SKM-1 treated with dmso at 0.1 percent for 144 hours (cell line): ENCODE measurements around the gene PPARGC1A.
A peak's percentile ranks its signal among the peaks of the same experiment; 100 is the strongest.

ENCODE experiments used
- DNase-seq: peaks from one replicate; lab custom pipeline; 2025; ENCODE audit not compliant: unreplicated experiment; lab: John Stamatoyannopoulos, UW

PPARGC1A gene

DNA sequence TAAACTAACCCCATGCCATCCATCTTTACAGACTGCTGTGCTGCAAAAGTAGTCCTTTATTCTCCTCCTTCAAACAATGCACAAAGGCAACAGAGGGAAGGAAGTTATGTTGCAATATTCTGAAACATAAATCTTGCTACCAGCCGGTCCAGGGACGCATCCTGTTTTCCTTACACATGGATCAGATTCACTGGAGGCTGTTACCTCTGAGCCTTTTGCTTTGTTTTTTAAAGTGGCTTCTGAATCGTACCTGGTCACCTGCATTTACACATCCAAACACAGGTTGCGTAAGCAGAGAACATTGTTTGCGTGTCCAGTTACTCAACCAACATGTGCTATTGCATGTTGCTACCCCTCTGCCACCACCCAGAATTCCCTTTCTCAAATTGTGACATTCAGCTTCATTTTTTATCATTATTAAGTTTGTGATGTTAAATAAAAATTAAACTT is 8.8 kb downstream of the PPARGC1A start:
- DNase-seq, result peak; percentile 34

DNA sequence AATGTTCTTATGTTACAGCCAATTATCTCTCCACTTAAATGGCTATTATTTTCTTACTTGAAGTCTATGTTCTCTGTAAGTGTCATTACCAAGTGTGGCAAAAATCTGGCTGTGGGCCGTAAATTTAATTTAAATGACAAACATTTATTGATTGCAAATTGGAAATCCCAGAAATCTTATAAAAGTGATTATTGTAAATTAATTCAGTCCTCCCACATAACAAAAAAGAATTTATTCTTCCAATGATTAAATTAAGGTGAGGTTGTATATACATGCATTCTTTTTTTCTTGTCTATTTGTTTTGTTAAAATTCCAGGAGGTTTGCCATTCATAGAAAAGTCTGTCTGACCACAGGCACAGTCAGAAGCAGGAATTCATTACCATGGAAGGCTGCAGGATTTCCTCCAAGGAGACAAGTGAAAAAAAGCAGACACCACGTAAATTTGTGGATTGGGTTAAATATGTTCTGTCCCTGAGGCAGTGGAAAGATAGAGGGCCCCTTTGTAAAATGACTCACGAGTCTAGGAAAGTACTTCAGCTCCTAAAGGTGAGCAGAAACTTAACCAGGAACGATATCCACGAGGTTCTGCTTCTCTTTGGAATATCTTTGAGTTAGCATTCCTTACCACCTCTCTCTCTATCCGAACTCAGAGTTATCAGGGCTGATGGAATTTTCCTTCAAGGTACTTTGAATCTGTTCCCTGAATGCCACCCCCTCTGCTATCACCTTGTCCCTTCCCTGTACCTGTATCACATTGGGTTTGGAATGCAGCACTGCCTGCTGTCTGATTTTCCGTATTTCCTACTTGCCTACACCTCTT is 10.7 kb downstream of the PPARGC1A start:
- DNase-seq, result no peak

DNA sequence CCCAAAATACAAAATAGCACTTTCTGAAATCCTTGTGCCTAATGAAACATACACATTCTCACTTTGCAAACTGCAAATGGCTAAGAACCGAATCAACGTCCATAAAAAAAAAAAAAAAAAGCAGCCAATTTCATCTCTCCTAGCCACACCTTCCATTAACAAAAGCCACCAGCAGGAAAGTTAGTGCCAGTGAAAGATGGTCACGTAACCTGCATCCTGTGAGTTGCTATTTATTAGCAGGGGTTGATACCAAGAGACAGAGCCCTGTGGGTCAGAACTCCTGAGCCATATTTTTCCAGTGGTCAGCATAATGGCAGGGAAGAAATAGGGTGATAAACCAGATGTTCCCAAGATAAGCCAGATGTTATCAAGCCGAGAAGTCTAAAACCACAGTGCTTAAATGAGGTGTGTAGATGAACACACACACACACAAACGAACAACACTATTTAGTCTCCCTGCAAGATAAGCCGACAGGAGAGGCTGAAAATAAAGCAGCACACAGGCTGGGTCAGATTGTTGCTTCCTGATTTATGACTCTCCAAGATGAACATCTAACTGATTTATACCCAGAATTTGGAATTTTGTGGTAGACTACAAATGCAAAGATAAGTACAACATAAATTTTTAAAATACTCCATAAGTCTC is 11.5 kb downstream of the PPARGC1A start:
- no peak for DNase-seq

DNA sequence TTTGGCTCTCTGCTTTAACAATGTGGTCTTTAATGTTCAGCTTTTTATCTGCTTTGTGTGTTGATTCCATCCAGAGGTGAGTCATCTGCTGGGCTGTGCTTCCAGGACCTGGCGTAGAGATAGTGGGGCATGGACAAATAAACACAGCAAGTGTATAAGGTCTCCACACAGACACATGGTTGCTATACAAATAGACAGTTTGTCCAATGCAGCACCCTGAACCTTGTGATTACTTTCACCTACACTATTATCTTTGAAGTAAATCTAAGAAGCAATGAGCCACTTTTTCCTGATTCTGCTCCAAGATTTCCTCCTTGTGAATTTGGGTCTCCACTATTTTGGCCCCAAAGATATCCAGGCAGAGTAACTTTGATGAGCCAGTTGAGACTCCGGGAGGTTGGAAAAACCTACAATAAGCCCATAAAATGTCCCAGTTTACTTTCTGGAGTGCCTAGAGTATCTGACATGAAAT is 12.1 kb downstream of the PPARGC1A start:
- DNase-seq, result no peak

DNA sequence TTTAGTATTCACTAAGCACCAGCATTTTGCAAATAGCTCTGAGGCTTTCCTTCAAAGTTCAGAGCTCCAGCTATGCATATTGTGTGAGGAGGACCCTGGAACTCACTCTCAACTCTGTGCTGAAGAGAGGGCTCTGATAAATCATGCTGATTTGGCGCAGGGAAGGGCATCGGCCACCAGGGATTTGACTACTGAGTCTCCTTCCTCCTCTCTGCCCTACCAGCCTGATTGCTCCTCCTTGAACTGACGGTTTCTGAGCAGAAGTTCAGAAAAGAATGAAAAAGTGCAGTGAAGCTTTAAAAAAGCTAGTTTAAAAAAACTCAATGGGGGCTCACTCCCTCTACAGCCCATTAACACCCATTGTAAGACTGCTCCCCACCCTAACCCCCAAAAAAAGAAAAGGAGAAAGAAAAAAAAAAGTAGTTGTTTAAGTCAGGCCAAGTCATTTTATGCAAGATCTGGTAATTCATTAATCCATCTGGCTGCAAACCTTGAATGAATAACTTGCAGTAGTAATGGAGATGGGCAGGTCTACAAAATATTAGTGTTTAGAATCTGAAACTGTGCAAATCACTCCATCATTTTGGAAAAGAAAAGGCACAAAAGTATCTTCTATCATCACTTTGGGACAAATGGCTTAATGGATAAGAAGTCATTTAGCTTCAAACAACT is 13.3 kb downstream of the PPARGC1A start:
- no peak for DNase-seq

DNA sequence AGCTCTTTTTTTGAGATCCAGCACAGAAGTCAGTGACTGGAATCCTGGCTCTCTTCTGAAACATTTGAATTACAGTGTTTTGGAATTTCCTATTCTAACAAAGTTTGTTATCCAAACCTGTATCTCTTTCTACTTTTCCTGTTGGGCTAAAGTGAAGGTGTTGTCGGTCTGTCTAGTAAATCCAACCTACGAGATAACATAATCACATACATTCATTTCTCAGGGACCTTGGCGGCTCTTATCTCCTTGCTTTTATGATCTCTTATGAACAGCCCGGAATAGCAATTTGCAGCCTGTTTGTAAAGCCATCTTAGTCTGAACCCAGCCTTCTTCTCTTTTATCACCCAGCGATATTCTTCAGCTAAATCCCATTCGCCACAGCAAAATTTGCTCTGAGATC is 14.5 kb downstream of the PPARGC1A start:
- DNase-seq, result no peak

DNA sequence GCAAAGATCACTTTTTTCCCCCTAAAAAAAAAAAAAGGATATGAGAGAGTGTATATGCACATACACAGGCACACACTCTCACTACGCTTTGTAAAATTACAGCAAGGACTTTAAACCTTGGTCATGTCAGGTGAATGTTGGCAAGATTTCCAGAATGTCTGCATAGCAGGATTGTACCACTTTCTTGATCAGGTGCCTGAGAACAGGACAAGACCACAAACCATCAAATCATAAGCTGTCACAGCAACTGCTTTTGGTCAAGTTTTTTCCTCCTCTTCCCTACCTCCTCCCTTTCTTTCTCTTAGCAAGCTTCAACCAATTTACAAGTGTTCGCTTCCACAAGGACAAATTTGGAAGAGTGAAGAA is 15.3 kb downstream of the PPARGC1A start:
- DNase-seq, result no peak

DNA sequence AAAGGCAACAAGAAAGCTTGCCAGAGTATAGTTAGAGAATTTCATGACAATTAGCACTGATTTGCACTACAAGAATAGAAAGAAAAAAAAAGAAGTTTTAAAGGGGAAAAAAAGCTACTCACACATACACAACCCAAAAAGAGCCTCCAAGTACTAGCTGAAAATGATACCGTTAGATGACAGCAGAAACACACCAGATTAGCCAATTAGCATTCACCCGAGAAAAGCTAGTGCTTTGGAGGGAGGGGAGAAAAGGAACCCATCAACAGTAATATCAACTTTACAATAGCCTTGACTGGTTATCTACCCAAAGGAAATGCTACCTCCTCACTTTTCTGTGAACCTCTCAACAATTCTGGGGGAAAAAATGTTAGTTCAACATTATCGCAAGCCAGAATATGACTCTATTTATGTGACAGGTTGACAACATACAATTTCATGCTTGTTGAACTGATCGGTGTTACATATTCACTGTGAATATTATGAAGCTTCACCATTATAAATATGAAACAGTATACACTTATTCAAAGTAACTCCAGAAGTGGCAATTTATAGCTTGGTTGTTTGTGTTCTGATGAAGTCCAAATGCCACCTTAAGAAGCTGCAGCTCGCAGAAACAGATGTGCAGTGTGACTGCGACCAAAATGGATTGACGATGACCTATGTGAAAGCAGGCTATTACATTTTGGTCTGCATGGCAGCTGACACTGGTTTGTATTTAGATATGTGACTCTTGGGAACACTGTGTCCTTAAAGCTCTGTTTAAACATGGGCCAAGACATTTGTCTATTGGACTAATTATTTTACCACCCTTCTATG is 15.9 kb downstream of the PPARGC1A start:
- DNase-seq, result no peak

DNA sequence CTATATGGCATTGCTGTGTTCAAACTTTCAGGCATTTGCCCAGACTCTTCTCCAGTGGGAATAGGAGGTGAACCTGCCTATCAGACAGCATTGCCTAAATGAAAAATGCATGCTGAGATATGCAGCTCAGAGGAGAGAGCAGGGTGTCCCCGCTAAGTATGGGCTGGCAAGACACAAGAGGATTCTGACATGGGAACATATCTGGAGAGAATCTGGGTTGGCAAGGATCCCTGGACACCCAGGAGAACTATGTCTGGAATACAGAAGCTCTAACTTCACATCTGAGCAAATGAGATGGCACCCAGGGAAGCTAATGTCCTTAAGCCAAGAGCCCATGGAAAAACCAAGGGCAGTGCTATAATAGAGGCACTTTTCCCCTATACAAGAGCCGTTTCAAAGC is 18.4 kb downstream of the PPARGC1A start:
- no peak for DNase-seq

DNA sequence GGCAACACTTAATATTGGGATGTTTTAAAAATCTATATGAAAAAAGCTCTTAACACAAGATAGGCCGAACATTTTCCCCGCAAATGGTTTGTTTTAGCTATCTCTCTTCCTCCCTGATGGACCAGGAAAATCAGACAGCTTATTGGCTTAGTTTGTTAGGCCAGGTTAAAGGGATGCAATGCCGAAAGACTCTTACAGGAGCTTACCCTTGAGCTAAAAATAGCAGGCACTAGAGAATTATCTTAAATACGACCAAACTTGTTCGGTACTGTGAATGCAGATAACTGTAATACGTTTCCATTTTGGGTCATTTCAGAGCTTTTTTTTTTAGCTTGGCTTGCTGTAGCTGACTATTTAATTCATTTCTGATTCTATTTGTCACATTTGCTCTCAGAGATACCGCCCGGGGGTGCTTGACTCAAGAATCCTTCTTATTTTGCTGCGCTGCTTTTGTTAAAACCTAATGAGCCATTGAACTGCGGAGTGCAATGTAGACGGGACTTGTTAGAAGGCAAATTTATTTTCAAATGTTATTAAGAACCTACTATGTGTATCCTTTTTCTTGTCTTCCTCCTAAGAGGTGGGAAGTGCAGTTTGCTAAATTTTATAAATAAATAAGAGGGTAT is 23.3 kb downstream of the PPARGC1A start:
- DNase-seq, result no peak

DNA sequence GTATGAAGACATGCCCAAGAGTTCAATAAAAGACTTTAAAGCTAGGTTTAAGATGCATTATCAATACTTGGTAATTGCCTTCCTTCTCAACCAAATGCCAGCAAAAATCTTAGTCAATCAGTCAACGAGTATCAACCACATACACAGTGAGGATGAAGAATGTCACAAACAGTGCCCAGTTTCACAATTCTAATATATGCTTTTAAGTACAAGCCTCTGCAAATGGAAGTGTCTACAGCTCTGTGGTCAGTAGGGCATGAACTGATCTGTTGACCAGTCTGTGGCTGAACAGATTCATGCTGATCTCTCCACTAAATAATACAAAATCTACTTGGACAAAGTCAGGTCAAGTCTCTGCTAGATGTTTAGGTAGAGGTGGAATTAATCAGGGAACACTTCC is 27.9 kb downstream of the PPARGC1A start:
- DNase-seq, result no peak

DNA sequence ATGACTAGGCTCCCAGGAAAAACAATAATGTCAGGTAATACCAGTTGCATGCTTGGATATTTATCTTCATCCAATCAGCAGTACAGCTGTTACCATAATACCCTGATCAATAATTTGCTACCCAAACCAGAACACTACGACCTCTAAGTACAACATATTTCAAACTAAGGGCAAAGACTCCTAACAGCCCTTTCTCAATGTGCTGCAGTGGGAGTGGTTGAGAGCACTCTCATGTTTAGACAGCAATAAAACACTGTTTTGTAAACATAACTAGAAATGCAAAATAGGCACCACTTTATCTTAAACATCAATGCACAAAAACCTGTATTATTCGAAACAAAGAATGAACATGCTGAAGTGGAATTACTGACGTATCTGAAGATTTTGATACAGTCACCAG is 28.9 kb downstream of the PPARGC1A start:
- DNase-seq, result no peak

DNA sequence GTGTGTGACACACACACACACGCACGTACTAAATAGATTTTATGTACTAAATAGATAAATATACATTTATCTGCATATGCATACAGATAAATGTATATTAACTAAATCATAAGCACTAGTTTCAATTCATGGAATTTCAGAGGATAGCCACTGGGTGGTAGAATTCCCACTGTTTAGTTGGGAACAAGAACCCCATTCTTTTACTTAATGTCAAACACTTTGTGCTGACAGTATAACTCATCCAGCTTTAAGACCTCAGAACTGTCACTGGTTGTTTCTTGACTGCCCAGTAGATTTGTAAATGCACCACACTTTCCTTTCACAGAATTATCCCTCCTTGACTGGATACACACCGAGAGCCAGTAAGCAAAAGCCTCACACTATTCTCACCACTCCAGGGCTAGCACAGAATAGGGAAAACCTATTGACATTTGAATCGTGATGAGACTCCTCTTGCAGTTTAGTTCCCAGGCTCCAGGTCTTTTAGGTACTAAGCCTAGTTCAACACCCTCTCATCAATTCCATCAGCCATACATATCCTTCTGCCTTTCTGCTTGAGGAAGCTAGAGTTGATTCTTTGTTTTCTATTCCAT is 32.4 kb downstream of the PPARGC1A start:
- no peak for DNase-seq

DNA sequence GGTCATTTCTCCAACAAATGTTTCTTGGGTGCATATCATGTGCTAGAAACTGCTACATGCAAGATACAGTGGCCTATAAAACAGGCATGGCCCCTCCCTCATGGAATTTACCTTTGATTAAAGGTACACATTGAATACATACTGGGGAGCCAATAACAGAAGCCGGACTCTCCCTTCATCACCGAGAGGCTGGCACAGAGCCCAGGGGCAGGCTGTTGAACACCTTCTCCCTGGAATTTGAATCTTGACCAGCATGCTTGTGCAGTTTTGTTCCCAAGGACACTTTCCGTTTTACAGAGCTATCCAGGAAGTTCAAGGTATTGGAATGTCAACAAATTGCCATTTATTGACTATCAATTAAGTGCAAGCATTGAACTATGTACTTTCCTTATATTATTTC is 33.2 kb downstream of the PPARGC1A start:
- no peak for DNase-seq

DNA sequence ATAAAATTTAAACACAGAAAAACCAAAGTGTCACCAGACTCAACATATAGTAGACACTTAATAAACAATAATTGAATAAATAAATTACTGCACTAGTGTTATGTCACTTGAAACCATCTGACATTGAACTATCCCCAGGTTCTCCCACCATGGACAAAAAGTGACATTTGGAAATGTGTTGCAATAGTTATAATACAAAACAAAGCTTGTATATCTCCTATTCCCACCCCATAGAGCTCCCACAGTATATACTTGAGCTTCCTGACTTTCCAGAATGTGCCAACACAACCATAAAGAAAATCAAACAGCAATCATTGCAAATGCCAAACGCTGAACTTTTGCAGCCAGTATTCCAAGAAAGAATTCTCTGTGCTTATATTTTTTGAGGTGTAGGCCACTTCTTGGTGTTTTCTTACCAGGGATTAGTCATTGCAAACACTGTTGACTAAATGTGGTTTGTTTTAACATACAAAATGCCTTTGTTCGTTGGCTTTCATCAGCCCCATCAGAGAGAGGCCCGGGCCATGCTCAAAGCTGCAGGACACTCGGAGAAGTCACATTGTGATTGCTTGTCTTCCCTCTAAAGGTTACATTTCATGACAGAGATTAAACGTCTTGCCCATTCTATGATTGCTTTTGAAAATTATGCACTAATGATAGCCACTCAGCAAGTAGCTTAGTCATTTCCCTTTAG is 33.8 kb downstream of the PPARGC1A start:
- no peak for DNase-seq

DNA sequence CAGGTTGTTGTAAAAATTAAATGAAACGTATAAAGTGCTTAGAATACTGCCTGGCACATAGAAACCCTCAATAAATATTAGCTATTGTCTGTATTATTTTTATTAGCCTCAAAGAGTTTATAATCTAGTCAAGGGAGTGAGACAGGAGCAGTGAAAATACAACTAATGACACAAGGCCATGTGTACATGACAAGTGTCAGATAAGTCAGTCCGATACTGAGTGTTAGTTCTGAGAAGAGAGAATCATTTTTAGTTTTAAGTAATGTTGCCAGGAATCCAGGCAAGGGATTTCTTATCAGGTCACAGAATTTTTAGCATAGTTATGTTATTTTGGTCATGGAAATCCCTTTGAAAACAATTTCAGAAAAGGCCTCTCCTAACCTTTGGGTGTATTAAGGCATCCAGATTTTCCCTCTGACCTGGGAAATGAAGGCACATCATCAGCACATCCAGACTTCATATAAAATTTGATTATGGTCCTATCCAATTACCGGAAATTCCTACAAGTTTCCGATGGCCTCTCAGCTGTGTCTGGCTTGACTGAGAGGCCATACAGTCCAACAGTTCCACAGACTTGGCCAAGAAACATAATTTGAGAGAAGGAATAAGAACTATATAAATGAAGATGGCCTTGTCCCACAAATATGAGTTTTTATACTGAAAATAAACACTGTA is 35.7 kb downstream of the PPARGC1A start:
- no peak for DNase-seq

DNA sequence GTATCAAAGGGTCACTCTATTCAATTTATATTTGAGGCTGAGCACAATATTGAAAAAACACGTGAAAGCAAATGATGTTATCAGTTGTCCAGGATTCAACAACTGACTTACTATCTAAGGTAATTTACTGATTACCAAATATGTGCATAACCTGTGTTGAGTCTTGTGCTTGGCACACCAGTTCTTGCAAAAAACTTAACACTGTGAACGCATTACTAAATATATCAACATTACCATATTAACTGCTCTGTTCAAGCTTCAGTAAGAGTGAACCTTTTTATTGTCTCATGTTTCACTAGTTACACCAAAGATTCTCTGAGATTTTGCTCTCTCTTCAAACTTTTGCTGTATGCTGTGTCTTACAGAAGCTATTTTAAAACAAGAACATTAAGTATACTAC is 38.4 kb downstream of the PPARGC1A start:
- no peak for DNase-seq

DNA sequence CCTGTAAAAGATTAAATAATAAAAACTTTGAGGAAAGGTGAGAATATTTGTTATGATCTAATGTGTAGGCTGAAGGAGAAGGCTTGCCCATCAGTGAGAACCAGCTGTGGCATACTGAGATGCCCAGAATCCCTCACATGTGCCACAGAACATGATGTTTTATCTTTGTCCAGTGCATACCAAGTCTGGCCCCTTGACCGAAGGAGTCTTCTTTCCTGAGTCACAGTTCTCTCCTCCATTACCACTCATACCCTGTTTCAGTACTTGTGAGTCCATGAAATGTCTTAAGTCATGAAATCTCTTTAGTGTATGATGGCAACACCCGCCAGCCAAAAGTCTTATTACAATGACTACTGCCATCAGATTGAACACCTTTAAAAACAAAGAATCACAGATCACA is 42.7 kb downstream of the PPARGC1A start:
- no peak for DNase-seq

DNA sequence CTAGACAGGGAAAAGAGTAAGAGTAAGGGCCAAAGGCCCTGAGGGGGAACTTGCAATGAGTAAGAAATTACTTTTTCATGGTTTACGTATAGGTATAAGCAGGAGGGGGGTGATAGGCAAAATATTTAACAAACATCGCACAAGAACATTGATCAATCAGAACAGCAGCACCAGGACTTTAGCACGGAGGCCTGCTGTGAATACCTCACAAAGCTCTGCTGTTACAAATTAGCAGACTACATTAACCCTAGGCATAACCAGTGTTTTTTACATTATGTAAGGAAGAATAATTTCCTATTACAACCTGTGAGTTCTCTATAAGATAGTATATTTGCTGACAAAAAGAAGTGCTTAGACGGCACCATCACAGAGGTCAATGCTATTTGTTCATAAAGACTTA is 44.9 kb downstream of the PPARGC1A start:
- no peak for DNase-seq
